Raji (cell line): Measurements from ENCODE around the gene DCAF11.

ENCODE experiments used
- POLR2A ChIP-seq: IDR thresholded peaks from 2 replicates; pipeline ENCODE4 v1.6.1; 2011; ENCODE audit warnings: low read depth, low read length, control low read depth; ENCODE audit not compliant: insufficient read depth

Gene DCAF11

GRCh38 chr14:24117179-24117578 lies 2.6 kb downstream of the DCAF11 start:
- TF ChIP-seq POLR2A, result no peak

- no peak for TF ChIP-seq POLR2A
Measured at GRCh38 chr14:24119691-24120090, 5.1 kb downstream of the DCAF11 start.

GRCh38 chr14:24121210-24121609 lies 6.6 kb downstream of the DCAF11 start:
- no peak for TF ChIP-seq POLR2A

GRCh38 chr14:24122416-24122815 lies 7.8 kb downstream of the DCAF11 start:
- TF ChIP-seq POLR2A, result no peak

- TF ChIP-seq POLR2A, result no peak
Measured at GRCh38 chr14:24122898-24123297, 8.3 kb downstream of the DCAF11 start.

GRCh38 chr14:24123424-24124417 lies 9.1 kb downstream of the DCAF11 start:
- no peak for TF ChIP-seq POLR2A

- no peak for TF ChIP-seq POLR2A
Measured at GRCh38 chr14:24126939-24127338, 12.4 kb downstream of the DCAF11 start.

- TF ChIP-seq POLR2A, result no peak
Measured at GRCh38 chr14:24127673-24128072, 13.1 kb downstream of the DCAF11 start.

- TF ChIP-seq POLR2A, result no peak
Measured at GRCh38 chr14:24129410-24129998, 14.9 kb downstream of the DCAF11 start.

- TF ChIP-seq POLR2A, result no peak
Measured at GRCh38 chr14:24130380-24130716, 15.8 kb downstream of the DCAF11 start, which contains the start of gene FITM1. TSS of gene FITM1 (plus strand) at chr14:24130659. CDS start at chr14:24131564, 905 bp downstream.

- no peak for TF ChIP-seq POLR2A
Measured at GRCh38 chr14:24130717-24131548, 16.4 kb downstream of the DCAF11 start.

GRCh38 chr14:24131549-24131966 lies 17.0 kb downstream of the DCAF11 start:
- no peak for TF ChIP-seq POLR2A

- no peak for TF ChIP-seq POLR2A
Measured at GRCh38 chr14:24132061-24132685, 17.6 kb downstream of the DCAF11 start.

- no peak for TF ChIP-seq POLR2A
Measured at GRCh38 chr14:24132976-24133375, 18.4 kb downstream of the DCAF11 start.

GRCh38 chr14:24133735-24134134 lies 19.2 kb downstream of the DCAF11 start:
- TF ChIP-seq POLR2A, result no peak
